GM21737 (cell line): ENCODE results near the gene BATF3.
A peak's percentile ranks its signal among the peaks of the same experiment; 100 is the strongest.
"Not testable (repeated sequence)": the region's sequence is repeated elsewhere in the genome, so short reads cannot be mapped to it uniquely, and the experiment has no call there.

Experiments
- ATAC-seq: cut with Tn5 transposase; IDR thresholded peaks from one replicate; pipeline ENCODE4 v1.9.1; 2021; ENCODE audit warnings: mild to moderate bottlenecking, moderate library complexity; ENCODE audit not compliant: unreplicated experiment

BATF3 gene

GRCh38 chr1:212665241-212666115 lies 34.2 kb downstream of the BATF3 start:
- peak; percentile 90 for ATAC-seq

- no peak for ATAC-seq
Measured at GRCh38 chr1:212664409-212665199, 35.0 kb downstream of the BATF3 start.

GRCh38 chr1:212658250-212658649 lies 41.4 kb downstream of the BATF3 start:
- ATAC-seq, result not testable (repeated sequence)

- ATAC-seq, result no peak
Measured at GRCh38 chr1:212656730-212657129, 42.9 kb downstream of the BATF3 start.

GRCh38 chr1:212655668-212656440 lies 43.8 kb downstream of the BATF3 start:
- no peak for ATAC-seq

GRCh38 chr1:212652609-212653008 lies 47.0 kb downstream of the BATF3 start:
- no peak for ATAC-seq

GRCh38 chr1:212651977-212652376 lies 47.7 kb downstream of the BATF3 start:
- ATAC-seq, result no peak

- no peak for ATAC-seq
Measured at GRCh38 chr1:212651521-212651920, 48.1 kb downstream of the BATF3 start.

- ATAC-seq, result no peak
Measured at GRCh38 chr1:212650228-212650627, 49.4 kb downstream of the BATF3 start.

- no peak for ATAC-seq
Measured at GRCh38 chr1:212649020-212649419, 50.6 kb downstream of the BATF3 start.

GRCh38 chr1:212648431-212648830 lies 51.2 kb downstream of the BATF3 start:
- no peak for ATAC-seq

- no peak for ATAC-seq
Measured at GRCh38 chr1:212647004-212647403, 52.6 kb downstream of the BATF3 start.

GRCh38 chr1:212646588-212646987 lies 53.1 kb downstream of the BATF3 start:
- no peak for ATAC-seq

GRCh38 chr1:212645546-212646543 lies 53.8 kb downstream of the BATF3 start:
- no peak for ATAC-seq

- ATAC-seq, result no peak
Measured at GRCh38 chr1:212644866-212645545, 54.6 kb downstream of the BATF3 start.

- no peak for ATAC-seq
Measured at GRCh38 chr1:212643877-212644276, 55.8 kb downstream of the BATF3 start.

- ATAC-seq, result no peak
Measured at GRCh38 chr1:212641956-212642355, 57.7 kb downstream of the BATF3 start.

GRCh38 chr1:212640223-212640878 lies 59.3 kb downstream of the BATF3 start:
- ATAC-seq, result no peak

- not testable (repeated sequence) for ATAC-seq
Measured at GRCh38 chr1:212639524-212639923, 60.1 kb downstream of the BATF3 start.
